Thyroid gland (tissue), 4 donors: ENCODE measurements around the gene SLC12A8. TPM values are rescaled to one million over a fixed set of nuclear protein-coding genes. Genes with fewer than 3 reads are reported as not detected.

Source experiments
- DNase-seq, 2 donors: peaks; one replicate each; pipeline ENCODE4 v3.0.0-alpha.2; 2019
- H3K27ac ChIP-seq, 3 donors: fragments of 200-600 bp; sonication (generic); 1 replicate in 2 of 3; 2 replicates in 1 of 3; pipeline ENCODE4 v1.5.1; 2016 to 2019; ENCODE audit warnings: mild to moderate bottlenecking in 1 of 3, moderate library complexity in 1 of 3
- H3K27me3 ChIP-seq: fragments of 200-600 bp; sonication (generic); one replicate; pipeline ENCODE4 v1.5.1; 2019
- H3K36me3 ChIP-seq, 2 donors: fragments of 200-600 bp; sonication (generic); one replicate each; pipeline ENCODE4 v1.5.1; 2016 to 2019
- H3K4me1 ChIP-seq, 2 donors: fragments of 200-600 bp; sonication (generic); one replicate each; pipeline ENCODE4 v1.5.1; 2017 to 2019
- H3K4me3 ChIP-seq, 3 donors: fragments of 200-600 bp; sonication (generic); replicated peaks in 1 of 3; 1 replicate in 2 of 3; 2 replicates in 1 of 3; pipeline ENCODE4 v1.5.1; 2016; ENCODE audit warnings: mild to moderate bottlenecking in 1 of 3
- H3K9me3 ChIP-seq: fragments of 200-600 bp; sonication (generic); one replicate; pipeline ENCODE4 v1.5.1; 2017
- CTCF ChIP-seq, 6 experiments: fragments of 200-600 bp in 3 of 6; fragments of 450-650 bp in 3 of 6; sonication (generic) in 3 of 6; IDR thresholded peaks; one replicate each; pipeline ENCODE4 v1.5.1; 2016 to 2019; ENCODE audit warnings: antibody characterized with exemption in 6 of 6, mild to moderate bottlenecking in 2 of 6, inconsistent platforms in 1 of 6, moderate library complexity in 1 of 6
- POLR2A ChIP-seq, 2 donors: fragments of 450-650 bp; IDR thresholded peaks; one replicate each; pipeline ENCODE4 v1.6.1; 2017; ENCODE audit warnings: antibody characterized with exemption in 2 of 2, mild to moderate bottlenecking in 2 of 2, moderate library complexity in 1 of 2
- WGBS, 2 donors: methylation state at CpG; one replicate each; pipeline ENCODE4 v1.1.5; 2017; 5-methylcytosine and 5-hydroxymethylcytosine counted together
- intact Hi-C: fragments of 100-400 bp; cut with DNase I; formaldehyde crosslinking; loops from one replicate; pipeline ENCODE4 v1.15.1; 2023
- total RNA-seq, 4 donors: library from RNA; depleted of rRNA; stranded (reverse); fragments of >200 nt; gene quantifications; one replicate each; pipeline ENCODE4 v1.2.3, GENCODE V29; 2016

Gene SLC12A8
- total RNA-seq, 4 donors from 2014 or later = 71.2 to 136 (median 99.2) TPM

DNA sequence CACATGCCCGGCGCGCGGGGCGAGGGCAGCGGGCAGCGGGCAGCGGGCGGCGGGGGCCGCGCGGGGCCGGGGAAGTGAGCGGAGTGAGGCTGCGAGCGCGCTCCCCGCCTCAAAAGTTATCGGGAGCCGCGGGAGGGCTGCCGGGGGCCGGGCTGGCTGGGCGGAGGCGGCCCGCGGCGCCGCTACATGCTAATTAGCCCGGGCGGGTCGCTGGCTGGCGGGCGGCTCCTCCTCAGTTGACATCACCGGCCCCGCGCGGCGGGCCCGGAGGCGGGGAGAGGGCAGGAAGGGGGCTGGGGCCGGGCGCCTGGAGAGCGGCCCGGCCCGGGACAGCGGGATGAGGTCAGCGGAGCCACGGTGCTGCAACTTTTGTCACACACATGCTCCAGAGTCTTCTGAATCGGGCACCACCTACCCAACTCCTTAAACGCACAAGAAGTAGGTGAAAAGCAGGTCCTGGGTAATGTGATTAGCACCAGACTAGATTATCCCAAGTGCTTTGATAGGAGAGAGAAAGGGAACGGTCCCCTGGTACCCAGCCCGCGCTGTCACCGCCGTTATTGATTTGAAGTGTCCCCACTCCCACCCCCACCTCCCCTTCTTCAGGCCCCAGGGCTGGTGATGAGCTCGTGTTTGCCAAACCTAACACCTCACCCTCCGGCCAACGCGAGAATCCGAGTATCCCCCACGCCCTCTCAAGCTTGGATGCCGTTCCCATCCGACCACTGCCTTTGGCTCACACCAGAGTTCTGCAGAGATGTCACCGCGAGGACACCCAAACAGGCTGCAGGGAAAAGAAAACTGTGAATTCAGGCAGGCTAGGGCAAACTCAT, 156.4 kb downstream of the SLC12A8 start, which contains the start of gene HEG1:
HEG1 (minus strand) TSS at position 85 of the 833 bp plus-strand sequence. CDS start 107 bp downstream, outside the sequence.
- intact Hi-C loops = no loop called here
- 8 to 9% methylated on average over 23 of the region's 67 CpGs for WGBS, 2 donors

DNA sequence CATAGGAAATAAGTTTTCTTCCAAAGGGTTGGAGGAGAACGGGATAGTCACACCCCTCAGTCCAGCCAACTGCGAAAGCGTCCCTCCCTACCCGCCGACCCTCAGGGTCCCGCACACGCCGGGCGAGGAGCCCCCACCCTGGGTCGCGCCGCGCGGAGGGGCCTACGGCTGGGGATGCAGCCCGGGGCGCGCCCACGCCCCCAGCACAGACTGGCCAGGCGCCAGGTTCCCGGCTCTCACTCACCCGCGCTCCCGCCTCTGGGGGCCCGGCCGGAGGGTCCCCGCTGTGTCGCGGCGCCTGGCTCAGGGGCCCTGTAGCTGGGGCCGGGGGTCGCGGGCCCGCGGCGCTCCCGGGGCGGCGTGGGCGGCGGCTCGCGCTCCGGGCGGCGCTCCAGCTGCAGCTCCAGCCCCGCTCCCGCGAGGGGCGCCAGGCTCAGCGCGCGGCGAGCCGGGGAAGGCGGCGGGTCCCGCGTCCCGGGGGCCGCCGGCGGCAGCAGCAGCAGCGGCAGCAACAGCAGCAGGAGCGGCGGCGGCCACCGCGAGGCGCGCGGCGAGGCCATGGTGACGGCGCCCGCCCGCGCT, 157.1 kb downstream of the SLC12A8 start:
- intact Hi-C loops = no loop called here
- peaks cover 38 to 54% of the 10 kb centered on the region in 2 donors for H3K4me1 ChIP-seq
- DNase-seq = peak; percentile 29 to 33
- H3K27me3 ChIP-seq = no peaks in the 10 kb centered on the region
- H3K9me3 ChIP-seq = no peaks in the 10 kb centered on the region
- peak overlapping the region; percentile 22 to 88 (median 81) for H3K4me3 ChIP-seq
- peak overlapping the region; percentile 77 to 93 (median 91) for H3K27ac ChIP-seq
- WGBS, 2 donors = 2 to 5% methylated on average over 5 to 12 of the region's 78 CpGs
- TF ChIP-seq CTCF (IDR thresholded peaks at IDR 0.05) (peak in 2 of 6 experiments; percentile 5 to 9), POLR2A (IDR thresholded peaks at IDR 0.05) (no peak)
- no peaks in the 10 kb centered on the region for H3K36me3 ChIP-seq

More for the DNA sequence above, 156.4 kb downstream of the SLC12A8 start, which contains the start of gene HEG1:
- Histone ChIP-seq H3K36me3 (no peaks in the 10 kb centered on the region), H3K9me3 (no peaks in the 10 kb centered on the region), H3K4me1 (peaks cover 39 to 51% of the 10 kb centered on the region in 2 donors), H3K4me3 (peak within 1 kb of the TSS; percentile 22 to 88 (median 81)), H3K27me3 (no peaks in the 10 kb centered on the region), H3K27ac (peak within 1 kb of the TSS; percentile 77 to 93 (median 91))
- TF ChIP-seq POLR2A (IDR thresholded peaks at IDR 0.05) (peak in 1 of 2 donors; percentile 94), CTCF (IDR thresholded peaks at IDR 0.05) (no peak)
- peak; percentile 92 to 94 for DNase-seq

DNA sequence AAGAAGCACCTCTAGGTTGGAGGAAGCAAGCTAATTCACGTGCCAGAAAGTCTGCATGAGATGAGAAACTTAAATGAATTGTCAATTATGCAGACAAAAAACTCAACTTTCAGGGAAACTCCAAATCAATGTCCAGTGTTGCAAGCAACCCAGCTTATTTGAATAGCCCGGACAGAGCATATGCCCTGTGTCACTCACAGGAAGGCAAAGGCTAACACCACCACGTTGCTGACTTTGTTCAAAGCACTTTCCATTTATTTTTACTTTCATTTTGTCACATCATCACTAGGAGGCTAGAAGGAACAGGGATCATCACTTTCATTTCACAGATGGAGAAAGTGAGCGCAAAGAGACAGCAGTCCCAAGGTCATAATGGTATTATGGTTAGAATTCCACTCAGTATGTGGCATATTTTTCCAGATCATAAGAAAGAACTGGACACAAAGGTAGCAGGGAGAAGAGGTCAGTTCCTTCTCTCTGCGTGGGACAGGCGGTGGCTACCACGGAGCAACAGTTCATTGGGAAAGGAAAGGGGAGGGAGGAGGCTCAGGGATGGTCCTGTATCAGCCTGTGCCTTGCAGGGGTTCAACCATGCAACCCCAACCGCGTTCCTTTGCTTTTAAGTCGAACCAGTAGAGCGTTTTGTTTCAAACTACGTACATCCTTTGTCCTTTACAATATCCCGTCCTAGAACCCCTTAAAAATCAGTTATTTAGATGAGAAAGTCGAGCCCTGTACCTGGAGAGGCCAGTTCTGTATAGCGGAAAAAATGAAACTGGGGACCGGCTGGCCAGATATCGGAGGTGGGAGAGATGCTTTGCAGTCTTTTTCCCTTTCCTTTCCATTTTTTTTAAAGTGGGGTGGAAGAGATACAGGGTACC, 157.9 kb downstream of the SLC12A8 start:
- intact Hi-C loops = no loop called here
- H3K27me3 ChIP-seq = no peaks in the 10 kb centered on the region
- DNase-seq = peak; percentile 36 to 45
- H3K9me3 ChIP-seq = no peaks in the 10 kb centered on the region
- H3K4me3 ChIP-seq = peak overlapping the region; percentile 22 to 88 (median 81)
- H3K27ac ChIP-seq = peak overlapping the region; percentile 77 to 93 (median 91)
- peaks cover 38 to 57% of the 10 kb centered on the region in 2 donors for H3K4me1 ChIP-seq
- H3K36me3 ChIP-seq = no peaks in the 10 kb centered on the region
- 4 to 5% methylated on average over 17 of the region's 17 CpGs for WGBS, 2 donors
- peak in 2 of 6 experiments; percentile 22 to 39 for TF ChIP-seq CTCF (IDR thresholded peaks at IDR 0.05)
- TF ChIP-seq POLR2A (IDR thresholded peaks at IDR 0.05) = peak in 1 of 2 donors; percentile 56

DNA sequence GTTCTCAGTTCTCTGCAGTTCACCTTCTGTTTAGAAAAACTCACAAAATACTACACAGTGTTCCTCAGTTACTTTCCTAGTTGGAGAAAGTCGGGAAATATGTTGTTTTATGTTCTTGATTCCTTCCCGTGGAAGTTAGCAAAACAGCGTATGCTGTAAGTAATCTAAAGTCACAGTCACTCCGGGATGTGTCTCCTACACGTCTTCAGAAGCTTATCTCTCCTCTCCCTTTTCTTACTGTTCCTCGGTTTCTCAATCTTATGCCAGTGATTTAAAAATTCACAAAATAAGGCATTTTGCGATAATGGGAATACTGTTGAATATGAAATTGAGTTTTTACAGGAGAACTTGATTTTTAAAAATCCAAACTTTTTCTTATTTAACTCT, 158.5 kb downstream of the SLC12A8 start:
- H3K27me3 ChIP-seq = no peaks in the 10 kb centered on the region
- peak overlapping the region; percentile 77 to 93 (median 91) for H3K27ac ChIP-seq
- intact Hi-C loops = no loop called here
- DNase-seq = no peak
- no peak for TF ChIP-seq CTCF (IDR thresholded peaks at IDR 0.05)
- TF ChIP-seq POLR2A (IDR thresholded peaks at IDR 0.05) = no peak
- peaks cover 42 to 64% of the 10 kb centered on the region in 2 donors for H3K4me1 ChIP-seq
- peak overlapping the region in 2 of 3 donors; percentile 22 to 81 for H3K4me3 ChIP-seq
- WGBS, 2 donors = 72 to 75% methylated on average over 7 of the region's 7 CpGs
- H3K36me3 ChIP-seq = no peaks in the 10 kb centered on the region
- no peaks in the 10 kb centered on the region for H3K9me3 ChIP-seq
